ENCODE data around the gene NSMCE4A. TPM values are rescaled to one million over a fixed set of nuclear protein-coding genes. Genes with fewer than 3 reads are reported as not detected.

Gene NSMCE4A
- polyA plus RNA-seq, 1 donor (not counting 4 experiments of a cell fraction or from before 2014, with no cell fraction given), result 52.0 TPM

DNA sequence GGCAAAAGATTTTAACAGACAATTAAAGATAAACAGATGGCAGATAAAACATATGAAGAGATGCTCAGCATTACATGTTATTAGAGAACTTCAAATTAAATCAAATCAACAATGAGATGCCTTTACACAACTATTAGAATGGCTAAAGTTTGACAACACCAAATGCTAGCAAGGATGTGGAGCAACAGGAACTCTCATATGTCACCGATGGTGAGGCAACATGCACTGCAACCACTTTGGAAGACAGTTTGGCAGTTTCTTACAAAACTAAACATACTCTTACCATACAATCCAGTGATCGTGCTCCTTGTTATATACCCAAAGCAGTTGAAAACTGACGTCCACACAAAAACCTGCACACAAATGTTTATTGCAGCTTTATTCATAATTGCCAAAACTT is 33.5 kb downstream of the NSMCE4A start:
- DNase-seq (ENCODE audit: low read depth, low spot score) (no peak), FAIRE-seq (no peak)
- Histone ChIP-seq H3K79me2 (ENCODE audit: control insufficient read depth, insufficient read depth, low read length) (no peaks in the 10 kb centered on the region), H3K9me3 (ENCODE audit: control insufficient read depth, low read depth, low read length) (no peaks in the 10 kb centered on the region), H3K4me3 (ENCODE audit: control insufficient read depth in 2 of 3, extremely low read depth in 1 of 3, insufficient read depth in 2 of 3, low read depth in 1 of 3, low read length in 3 of 3) (no peak overlapping the region), H2AFZ (ENCODE audit: control insufficient read depth, low read length) (no peak overlapping the region), H3K27me3 (ENCODE audit: control insufficient read depth, extremely low read depth, insufficient read depth, low read length) (no peaks in the 10 kb centered on the region), H3K4me2 (ENCODE audit: control insufficient read depth, extremely low read depth, insufficient read depth, low read depth, low read length) (no peak overlapping the region), H4K20me1 (ENCODE audit: control insufficient read depth, extremely low read depth, insufficient read depth, low read length) (no peaks in the 10 kb centered on the region), H3K4me1 (ENCODE audit: control insufficient read depth, extremely low read depth, insufficient read depth, low read length) (peaks cover 6% of the 10 kb centered on the region), H3K27ac (ENCODE audit: control insufficient read depth, insufficient read depth, low read length) (no peak overlapping the region), H3K36me3 (ENCODE audit: control insufficient read depth in 2 of 2, extremely low read depth in 1 of 2, insufficient read depth in 2 of 2, low read length in 2 of 2) (no peaks in the 10 kb centered on the region), H3K9me1 (ENCODE audit: control insufficient read depth, extremely low read depth, insufficient read depth, low read length) (no peaks in the 10 kb centered on the region), H3K9ac (ENCODE audit: control insufficient read depth, extremely low read depth, insufficient read depth, low read length) (no peak overlapping the region)
- TF ChIP-seq EZH2 (IDR thresholded peaks at IDR 0.05; ENCODE audit: low read length), result no peak
- TF ChIP-seq, protein P1, sequence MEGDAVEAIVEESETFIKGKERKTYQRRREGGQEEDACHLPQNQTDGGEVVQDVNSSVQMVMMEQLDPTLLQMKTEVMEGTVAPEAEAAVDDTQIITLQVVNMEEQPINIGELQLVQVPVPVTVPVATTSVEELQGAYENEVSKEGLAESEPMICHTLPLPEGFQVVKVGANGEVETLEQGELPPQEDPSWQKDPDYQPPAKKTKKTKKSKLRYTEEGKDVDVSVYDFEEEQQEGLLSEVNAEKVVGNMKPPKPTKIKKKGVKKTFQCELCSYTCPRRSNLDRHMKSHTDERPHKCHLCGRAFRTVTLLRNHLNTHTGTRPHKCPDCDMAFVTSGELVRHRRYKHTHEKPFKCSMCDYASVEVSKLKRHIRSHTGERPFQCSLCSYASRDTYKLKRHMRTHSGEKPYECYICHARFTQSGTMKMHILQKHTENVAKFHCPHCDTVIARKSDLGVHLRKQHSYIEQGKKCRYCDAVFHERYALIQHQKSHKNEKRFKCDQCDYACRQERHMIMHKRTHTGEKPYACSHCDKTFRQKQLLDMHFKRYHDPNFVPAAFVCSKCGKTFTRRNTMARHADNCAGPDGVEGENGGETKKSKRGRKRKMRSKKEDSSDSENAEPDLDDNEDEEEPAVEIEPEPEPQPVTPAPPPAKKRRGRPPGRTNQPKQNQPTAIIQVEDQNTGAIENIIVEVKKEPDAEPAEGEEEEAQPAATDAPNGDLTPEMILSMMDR (optimal IDR thresholded peaks at IDR 0.05 in 1 of 3, IDR thresholded peaks at IDR 0.05 in 1 of 3, conservative IDR thresholded peaks at IDR 0.05 in 1 of 3; ENCODE audit: extremely low read depth in 1 of 3, insufficient read depth in 2 of 3, low read length in 3 of 3), result no peak
- dilution Hi-C loops (cut with MboI; ENCODE audit: extremely low pct_ligation_motif_present, low sequenced_read_pairs), result no loop called here

DNA sequence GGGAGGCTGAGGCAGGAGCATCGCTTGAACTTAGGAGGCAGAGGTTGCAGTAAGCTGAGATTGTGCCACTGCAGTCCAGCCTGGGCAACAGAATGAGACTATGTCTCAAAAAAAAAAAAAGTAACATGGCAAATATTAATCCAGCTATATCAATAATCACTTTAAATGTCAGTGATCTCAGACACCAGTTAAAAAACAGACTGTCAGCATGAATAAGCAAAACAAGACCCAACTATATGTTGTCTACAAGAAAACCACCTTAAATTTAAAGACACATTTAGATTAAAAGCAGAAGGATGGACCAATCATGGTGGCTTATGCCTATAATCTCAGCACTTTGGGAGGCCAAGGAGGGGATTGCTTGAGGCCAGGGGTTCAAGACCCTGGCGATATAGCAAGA is 38.7 kb downstream of the NSMCE4A start:
- Histone ChIP-seq H3K27ac (ENCODE audit: control insufficient read depth, insufficient read depth, low read length) (no peak overlapping the region), H3K9ac (ENCODE audit: control insufficient read depth, extremely low read depth, insufficient read depth, low read length) (no peak overlapping the region), H3K4me1 (ENCODE audit: control insufficient read depth, extremely low read depth, insufficient read depth, low read length) (no peaks in the 10 kb centered on the region), H3K79me2 (ENCODE audit: control insufficient read depth, insufficient read depth, low read length) (no peaks in the 10 kb centered on the region), H3K4me3 (ENCODE audit: control insufficient read depth in 2 of 3, extremely low read depth in 1 of 3, insufficient read depth in 2 of 3, low read depth in 1 of 3, low read length in 3 of 3) (no peak overlapping the region), H3K9me3 (ENCODE audit: control insufficient read depth, low read depth, low read length) (no peaks in the 10 kb centered on the region), H3K4me2 (ENCODE audit: control insufficient read depth, extremely low read depth, insufficient read depth, low read depth, low read length) (no peak overlapping the region), H3K36me3 (ENCODE audit: control insufficient read depth in 2 of 2, extremely low read depth in 1 of 2, insufficient read depth in 2 of 2, low read length in 2 of 2) (no peaks in the 10 kb centered on the region), H4K20me1 (ENCODE audit: control insufficient read depth, extremely low read depth, insufficient read depth, low read length) (no peaks in the 10 kb centered on the region), H3K9me1 (ENCODE audit: control insufficient read depth, extremely low read depth, insufficient read depth, low read length) (no peaks in the 10 kb centered on the region), H3K27me3 (ENCODE audit: control insufficient read depth, extremely low read depth, insufficient read depth, low read length) (no peaks in the 10 kb centered on the region), H2AFZ (ENCODE audit: control insufficient read depth, low read length) (no peak overlapping the region)
- dilution Hi-C loops (cut with MboI; ENCODE audit: extremely low pct_ligation_motif_present, low sequenced_read_pairs), result no loop called here
- DNase-seq (ENCODE audit: low read depth, low spot score) (no peak), FAIRE-seq (no peak)
- no peak for TF ChIP-seq EZH2 (IDR thresholded peaks at IDR 0.05; ENCODE audit: low read length)
- TF ChIP-seq, protein P1 (optimal IDR thresholded peaks at IDR 0.05 in 1 of 3, IDR thresholded peaks at IDR 0.05 in 1 of 3, conservative IDR thresholded peaks at IDR 0.05 in 1 of 3; ENCODE audit: extremely low read depth in 1 of 3, insufficient read depth in 2 of 3, low read length in 3 of 3), result no peak
